ENCODE measurements around the gene TMEM223. TPM values are rescaled to one million over a fixed set of nuclear protein-coding genes. Genes with fewer than 3 reads are reported as not detected.
A peak's percentile ranks its signal among the peaks of the same experiment; 100 is the strongest.
"Not testable (repeated sequence)": the region's sequence is repeated elsewhere in the genome, so short reads cannot be mapped to it uniquely, and the experiment has no call there.

Gene TMEM223
- total and polyA plus RNA-seq, 2 donors = 16.7 to 21.3 TPM

DNA sequence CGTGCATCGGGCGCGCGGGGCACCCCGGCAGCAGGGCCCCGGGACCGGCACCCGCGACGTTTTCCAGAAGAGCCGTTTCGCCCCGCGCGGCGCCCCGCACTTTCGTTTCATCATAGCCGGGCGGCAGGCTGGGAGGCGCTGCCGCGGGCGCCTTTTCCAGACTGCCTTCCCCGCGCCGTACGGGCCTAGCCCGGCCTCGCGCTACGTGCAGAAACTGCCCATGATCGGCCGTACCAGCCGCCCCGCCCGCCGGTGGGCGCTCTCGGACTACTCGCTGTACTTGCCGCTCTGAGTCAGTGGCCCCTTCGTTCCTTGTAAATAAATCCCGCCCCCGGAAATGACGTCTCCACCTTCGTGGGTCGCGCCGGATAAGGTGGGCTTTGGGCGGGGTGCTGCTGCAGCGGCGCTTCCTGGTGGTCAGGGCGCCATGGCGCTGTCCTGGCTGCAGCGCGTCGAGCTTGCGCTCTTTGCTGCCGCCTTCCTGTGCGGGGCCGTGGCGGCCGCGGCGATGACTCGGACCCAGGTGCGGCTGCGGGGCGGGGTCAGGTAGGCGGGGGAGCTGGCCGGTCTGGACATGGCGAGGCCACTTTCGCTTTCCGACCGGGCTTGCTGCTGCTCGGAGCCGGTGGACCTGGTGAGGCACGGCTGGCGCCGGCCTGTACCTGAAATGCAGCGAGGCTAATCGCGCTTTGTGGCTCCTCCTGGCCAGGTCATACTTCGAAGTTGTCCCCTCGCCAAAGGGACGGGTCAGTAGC, 4.6 kb downstream of the TMEM223 start, which contains the start of gene TMEM179B:
Gene TMEM179B (plus strand): TSS at position 398 of the 755 bp plus-strand sequence. CDS start 30 bp downstream, at position 428.
- DNase-seq (ENCODE audit: extremely low spot score) = peak; percentile 98
- H3K4me3 ChIP-seq (ENCODE audit: low read depth, low read length) = peak within 1 kb of the TSS; percentile 93
- peak within 1 kb of the TSS; percentile 97 for H3K27ac ChIP-seq (ENCODE audit: low read depth)
- under 1% methylated on average over 88 of the region's 88 CpGs for WGBS
- no peaks in the 10 kb centered on the region for H3K4me1 ChIP-seq (ENCODE audit: insufficient read depth)
- peaks cover 4% of the 10 kb centered on the region for H3K36me3 ChIP-seq (ENCODE audit: insufficient read depth)

DNA sequence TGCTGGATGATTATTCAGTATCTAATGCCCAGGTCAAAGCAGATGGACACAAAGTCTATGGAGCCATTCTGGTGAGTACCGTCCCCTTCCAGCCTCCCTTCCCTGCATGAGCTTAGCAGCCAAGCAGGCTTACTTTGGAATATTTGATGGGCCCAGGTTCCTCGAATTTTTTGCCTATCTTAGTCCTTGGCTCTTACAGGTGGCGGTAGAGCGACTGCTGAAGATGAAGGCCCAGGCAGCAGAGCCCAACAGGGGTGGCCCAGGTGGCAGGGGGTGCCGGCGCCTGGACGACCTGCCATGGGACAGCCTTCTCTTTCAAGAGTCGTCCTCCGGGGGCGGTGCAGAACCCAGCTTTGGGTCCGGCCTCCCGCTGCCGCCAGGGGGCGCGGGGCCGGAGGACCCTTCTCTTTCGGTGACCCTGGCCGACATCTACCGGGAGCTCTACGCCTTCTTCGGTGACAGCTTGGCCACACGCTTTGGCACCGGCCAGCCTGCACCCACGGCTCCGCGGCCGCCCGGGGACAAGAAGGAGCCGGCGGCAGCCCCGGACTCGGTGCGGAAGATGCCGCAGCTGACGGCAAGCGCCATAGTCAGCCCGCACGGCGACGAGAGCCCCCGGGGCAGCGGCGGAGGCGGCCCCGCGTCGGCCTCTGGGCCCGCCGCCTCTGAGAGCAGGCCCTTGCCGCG, 5.3 kb downstream of the TMEM223 start:
- DNase-seq (ENCODE audit: extremely low spot score) = peak; percentile 40
- Histone ChIP-seq H3K4me3 (ENCODE audit: low read depth, low read length) (peak overlapping the region; percentile 93), H3K4me1 (ENCODE audit: insufficient read depth) (no peaks in the 10 kb centered on the region), H3K36me3 (ENCODE audit: insufficient read depth) (peaks cover 4% of the 10 kb centered on the region), H3K27ac (ENCODE audit: low read depth) (peak overlapping the region; percentile 97)
- WGBS = under 1% methylated on average over 51 of the region's 51 CpGs

DNA sequence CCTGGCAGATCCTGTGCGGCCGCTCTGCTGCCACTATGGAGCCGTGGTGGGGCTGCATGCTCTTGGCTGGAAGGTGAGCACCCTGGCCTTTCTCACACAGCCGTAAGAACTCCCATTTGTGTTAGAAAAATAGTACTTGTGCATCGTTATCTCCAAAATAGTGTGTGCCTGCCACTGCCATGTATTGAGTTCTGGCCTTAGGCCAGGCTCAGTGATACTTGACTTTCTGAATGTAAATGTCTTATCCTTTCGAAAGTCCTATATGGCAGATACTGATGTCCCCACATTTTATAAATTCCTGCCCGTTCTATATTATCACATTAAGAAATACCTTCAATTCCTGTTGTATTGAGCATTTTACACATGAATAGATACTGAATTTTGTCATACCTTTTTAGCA, 9.1 kb downstream of the TMEM223 start:
- no peak overlapping the region for H3K27ac ChIP-seq (ENCODE audit: low read depth)
- 92% methylated on average over 7 of the region's 7 CpGs for WGBS
- H3K4me3 ChIP-seq (ENCODE audit: low read depth, low read length) = no peak overlapping the region
- no peak for DNase-seq (ENCODE audit: extremely low spot score)
- no peaks in the 10 kb centered on the region for H3K4me1 ChIP-seq (ENCODE audit: insufficient read depth)
- H3K36me3 ChIP-seq (ENCODE audit: insufficient read depth) = no peaks in the 10 kb centered on the region

DNA sequence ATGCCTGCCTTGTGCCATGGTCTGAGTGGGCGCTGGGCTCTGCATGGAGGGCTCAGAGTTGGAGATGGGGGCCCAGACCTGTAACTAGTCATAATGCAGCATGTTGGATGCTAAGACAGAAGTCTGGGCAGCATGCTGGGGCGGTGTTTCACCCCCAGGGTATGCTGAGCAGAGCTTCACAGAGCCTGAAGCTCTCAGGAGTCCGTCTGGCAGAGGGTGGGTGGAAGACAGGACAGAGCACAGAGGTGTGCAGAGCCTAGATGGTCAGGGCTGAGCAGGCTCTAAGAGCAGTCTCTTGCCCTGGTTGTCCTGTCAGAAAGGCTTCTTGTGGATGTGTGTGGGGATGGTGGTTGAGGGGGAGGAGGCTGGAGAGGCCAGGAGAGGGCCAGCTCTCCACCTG, 13.4 kb downstream of the TMEM223 start:
- WGBS = 94% methylated on average over 3 of the region's 3 CpGs
- no peaks in the 10 kb centered on the region for H3K36me3 ChIP-seq (ENCODE audit: insufficient read depth)
- no peaks in the 10 kb centered on the region for H3K4me1 ChIP-seq (ENCODE audit: insufficient read depth)
- no peak for DNase-seq (ENCODE audit: extremely low spot score)
- no peak overlapping the region for H3K27ac ChIP-seq (ENCODE audit: low read depth)
- no peak overlapping the region for H3K4me3 ChIP-seq (ENCODE audit: low read depth, low read length)

DNA sequence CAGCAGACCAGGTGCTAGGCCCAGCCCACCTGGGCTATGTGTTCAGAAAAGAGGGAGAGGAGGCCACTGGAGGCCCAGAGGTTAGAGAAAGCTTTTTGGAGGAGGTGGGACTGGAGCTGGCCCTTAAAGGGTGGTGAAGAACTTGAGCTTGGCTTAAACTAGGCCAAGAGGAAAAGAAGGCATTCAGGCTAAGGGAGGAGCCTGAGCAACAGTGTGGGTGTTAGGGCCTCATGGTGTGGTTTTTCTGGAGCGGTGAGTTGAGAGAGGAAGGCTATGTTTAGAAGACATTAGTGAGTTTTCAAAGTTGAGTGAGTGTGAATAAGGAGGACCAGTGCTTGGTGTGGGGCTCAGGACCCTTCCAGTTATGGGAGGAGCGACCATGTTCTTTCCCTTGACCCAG, 14.4 kb downstream of the TMEM223 start:
- H3K4me1 ChIP-seq (ENCODE audit: insufficient read depth) = no peaks in the 10 kb centered on the region
- H3K4me3 ChIP-seq (ENCODE audit: low read depth, low read length) = no peak overlapping the region
- no peak overlapping the region for H3K27ac ChIP-seq (ENCODE audit: low read depth)
- no peaks in the 10 kb centered on the region for H3K36me3 ChIP-seq (ENCODE audit: insufficient read depth)
- DNase-seq (ENCODE audit: extremely low spot score) = no peak
- 81% methylated on average over 2 of the region's 2 CpGs for WGBS

DNA sequence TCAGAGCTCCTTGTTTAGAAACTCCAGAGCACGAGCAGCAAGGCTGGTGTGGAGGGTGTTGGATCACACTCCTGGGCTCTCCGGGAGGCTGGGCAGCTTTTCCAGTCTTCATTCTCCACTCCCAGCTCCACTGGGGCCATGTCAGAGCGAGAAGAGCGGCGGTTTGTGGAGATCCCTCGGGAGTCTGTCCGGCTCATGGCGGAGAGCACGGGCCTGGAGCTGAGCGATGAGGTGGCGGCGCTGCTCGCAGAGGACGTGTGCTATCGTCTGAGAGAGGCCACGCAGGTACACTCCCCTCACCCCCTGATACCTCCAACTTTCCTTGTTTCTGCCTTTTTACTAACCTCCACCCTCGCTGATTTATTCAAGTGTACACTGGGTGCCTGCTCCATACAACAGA, 16.2 kb downstream of the TMEM223 start:
- no peaks in the 10 kb centered on the region for H3K36me3 ChIP-seq (ENCODE audit: insufficient read depth)
- H3K4me3 ChIP-seq (ENCODE audit: low read depth, low read length) = no peak overlapping the region
- no peak for DNase-seq (ENCODE audit: extremely low spot score)
- H3K4me1 ChIP-seq (ENCODE audit: insufficient read depth) = no peaks in the 10 kb centered on the region
- H3K27ac ChIP-seq (ENCODE audit: low read depth) = no peak overlapping the region
- 91% methylated on average over 17 of the region's 17 CpGs for WGBS

DNA sequence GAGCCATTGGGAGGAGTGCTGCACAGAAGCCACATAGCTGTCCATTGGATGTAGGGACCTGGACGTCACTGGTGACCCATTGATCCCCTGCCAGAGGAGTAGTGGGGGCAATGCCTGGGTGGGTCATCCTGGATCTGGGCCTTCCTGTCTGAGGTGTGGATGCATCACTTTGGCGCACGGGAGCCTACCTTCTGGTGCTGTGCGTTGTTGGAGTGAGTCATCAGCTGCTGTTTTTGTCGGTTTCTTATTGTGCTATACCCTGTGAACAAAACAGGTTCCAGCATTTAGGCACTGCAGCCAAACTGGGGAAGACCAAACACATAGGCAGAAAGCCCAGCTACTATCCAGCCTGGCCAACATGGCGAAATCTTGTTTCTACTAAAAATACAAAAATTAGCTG, 17.4 kb downstream of the TMEM223 start:
- WGBS = 89% methylated on average over 6 of the region's 6 CpGs
- no peak overlapping the region for H3K4me3 ChIP-seq (ENCODE audit: low read depth, low read length)

DNA sequence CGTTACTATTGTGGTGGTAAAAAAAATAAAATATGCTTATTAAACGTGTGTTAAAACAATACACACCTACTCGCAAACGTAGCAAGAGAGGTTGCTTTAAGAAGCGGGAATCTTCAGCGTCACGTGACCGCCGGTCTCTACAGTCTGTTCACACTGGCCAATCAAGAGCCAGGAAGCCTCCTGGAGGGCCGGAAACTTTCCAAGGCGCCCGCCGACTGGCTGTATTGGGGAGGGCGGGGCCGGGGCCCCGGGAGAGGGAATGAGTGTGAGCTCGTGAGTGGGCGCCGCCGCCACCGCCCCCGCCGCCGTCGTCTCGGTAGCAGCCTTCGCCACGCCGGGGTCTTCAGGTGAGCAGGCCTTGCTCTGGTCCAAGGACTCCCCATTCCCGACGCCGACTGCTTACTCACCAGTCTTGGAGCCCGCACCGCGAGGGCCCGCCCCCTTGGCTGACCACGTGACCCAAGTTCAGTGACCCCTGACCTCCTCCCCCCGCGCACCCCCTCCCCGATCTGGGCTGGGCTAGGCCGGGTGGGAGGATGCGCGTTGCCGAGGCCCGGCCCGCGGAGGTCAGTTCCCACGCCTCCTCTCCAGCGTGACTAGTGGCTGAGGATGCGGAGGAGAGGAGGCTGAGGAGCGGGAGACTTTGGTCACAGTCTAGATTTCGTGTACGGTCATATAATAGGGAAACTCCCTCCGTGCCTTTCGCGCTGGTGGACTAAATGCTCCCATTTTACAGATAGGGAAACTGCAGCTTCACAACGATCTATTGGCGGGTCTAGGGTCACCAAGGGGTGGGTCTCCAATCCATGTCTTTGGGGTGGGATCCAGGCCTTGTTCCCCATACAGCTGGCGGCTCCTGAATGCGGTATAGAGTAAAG, 20.4 kb downstream of the TMEM223 start, which contains the start of gene TAF6L:
Gene TAF6L (plus strand): TSS at position 253 of the 878 bp plus-strand sequence. CDS start 4,388 bp downstream, outside the sequence.
- Histone ChIP-seq H3K36me3 (ENCODE audit: insufficient read depth) (peaks cover 1% of the 10 kb centered on the region), H3K4me3 (ENCODE audit: low read depth, low read length) (peak within 1 kb of the TSS; percentile 58), H3K4me1 (ENCODE audit: insufficient read depth) (no peaks in the 10 kb centered on the region), H3K27ac (ENCODE audit: low read depth) (peak within 1 kb of the TSS; percentile 96)
- 2% methylated on average over 60 of the region's 60 CpGs for WGBS
- peak; percentile 93 for DNase-seq (ENCODE audit: extremely low spot score)

More for the DNA sequence above, 17.4 kb downstream of the TMEM223 start:
- no peak for DNase-seq (ENCODE audit: extremely low spot score)
- no peak overlapping the region for H3K27ac ChIP-seq (ENCODE audit: low read depth)
- H3K4me1 ChIP-seq (ENCODE audit: insufficient read depth) = no peaks in the 10 kb centered on the region
- no peaks in the 10 kb centered on the region for H3K36me3 ChIP-seq (ENCODE audit: insufficient read depth)

DNA sequence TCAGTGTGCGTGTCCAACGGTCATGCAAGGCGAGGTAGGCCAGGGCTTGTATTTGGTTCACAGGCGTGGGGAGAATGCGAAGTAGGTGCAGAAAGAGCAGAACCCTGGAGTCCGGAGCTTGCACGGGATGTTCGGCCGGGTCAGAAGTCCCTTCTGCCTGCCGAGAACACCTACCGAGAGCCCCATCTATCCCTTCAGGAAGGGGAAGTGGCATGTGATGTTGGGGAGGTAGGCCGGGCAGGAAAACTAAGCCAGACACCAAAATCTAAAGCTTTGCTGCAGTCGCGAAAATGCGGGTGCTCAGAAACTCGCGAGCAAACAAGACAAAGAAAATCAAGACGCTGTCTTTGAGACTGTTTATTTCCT, 21.0 kb downstream of the TMEM223 start:
- H3K4me1 ChIP-seq (ENCODE audit: insufficient read depth) = no peaks in the 10 kb centered on the region
- peaks cover 4% of the 10 kb centered on the region for H3K36me3 ChIP-seq (ENCODE audit: insufficient read depth)
- peak overlapping the region; percentile 59 for H3K27ac ChIP-seq (ENCODE audit: low read depth)
- no peak for DNase-seq (ENCODE audit: extremely low spot score)
- H3K4me3 ChIP-seq (ENCODE audit: low read depth, low read length) = peak overlapping the region; percentile 58
- under 1% methylated on average over 18 of the region's 18 CpGs for WGBS

DNA sequence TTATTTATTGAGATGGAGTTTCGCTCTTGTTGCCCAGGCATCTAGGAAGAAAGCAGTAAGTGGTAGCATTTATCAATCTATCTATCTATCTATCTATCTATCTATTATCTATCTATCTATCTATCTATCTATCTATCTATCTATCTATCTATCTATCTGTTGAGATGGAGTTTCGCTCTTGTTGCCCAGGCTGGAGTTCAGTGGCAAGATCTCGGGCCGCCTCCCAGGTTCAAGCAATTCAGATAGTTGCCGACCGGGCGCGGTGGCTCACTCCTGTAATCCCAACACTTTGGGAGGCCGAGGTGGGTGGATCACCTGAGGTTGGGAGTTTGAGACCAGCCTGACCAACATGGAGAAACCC, 31.0 kb downstream of the TMEM223 start:
- H3K27ac ChIP-seq (ENCODE audit: low read depth); H3K4me1 ChIP-seq (ENCODE audit: insufficient read depth); H3K4me3 ChIP-seq (ENCODE audit: low read depth, low read length); DNase-seq (ENCODE audit: extremely low spot score); H3K36me3 ChIP-seq (ENCODE audit: insufficient read depth): not testable (repeated sequence)
- WGBS = 38% methylated on average over 9 of the region's 9 CpGs

DNA sequence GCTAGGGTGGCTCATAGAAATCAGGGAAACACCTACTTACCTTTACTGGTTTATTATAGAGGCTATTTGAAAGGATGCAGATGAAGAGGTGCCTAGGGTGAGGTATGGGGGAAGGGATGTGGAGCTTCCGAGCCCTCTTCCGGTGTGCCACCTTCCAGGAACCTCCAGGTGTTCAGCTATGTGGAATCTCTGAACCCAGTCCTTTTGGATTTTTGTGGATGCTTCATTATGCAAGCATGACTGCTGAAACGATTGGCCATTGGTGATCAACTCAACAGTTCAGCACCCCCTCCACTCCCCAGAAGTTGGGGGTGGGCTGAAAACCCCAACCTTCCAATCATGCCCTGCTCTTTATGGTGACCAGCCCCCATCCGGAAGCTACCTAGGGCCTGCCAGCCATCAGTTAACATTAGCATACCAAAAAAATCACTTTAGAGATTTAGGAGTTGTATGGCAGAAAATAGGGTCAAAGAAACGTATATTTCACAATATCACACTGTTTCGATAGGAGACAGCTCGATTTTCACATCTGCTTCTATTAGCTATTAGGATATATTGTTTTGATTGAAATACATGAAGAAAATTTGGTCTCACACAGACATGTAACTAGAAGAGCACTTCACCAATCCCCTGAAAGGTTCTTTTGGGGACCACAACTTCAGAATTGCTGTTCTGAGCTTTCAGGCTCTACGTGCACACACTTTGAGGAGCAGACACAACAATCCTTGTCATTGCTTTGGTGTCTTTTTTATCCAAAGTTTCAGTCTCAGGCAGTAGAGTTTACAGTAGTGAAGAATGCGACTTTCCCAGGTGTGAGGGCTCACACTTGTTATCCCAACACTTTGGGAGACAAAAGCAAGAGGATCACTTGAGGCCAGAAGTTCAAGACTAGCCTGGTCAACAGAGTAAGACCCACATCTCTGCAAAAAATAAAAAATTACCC, 33.7 kb downstream of the TMEM223 start:
- DNase-seq (ENCODE audit: extremely low spot score) = no peak
- H3K36me3 ChIP-seq (ENCODE audit: insufficient read depth) = no peaks in the 10 kb centered on the region
- H3K4me3 ChIP-seq (ENCODE audit: low read depth, low read length) = no peak overlapping the region
- H3K4me1 ChIP-seq (ENCODE audit: insufficient read depth) = no peaks in the 10 kb centered on the region
- no peak overlapping the region for H3K27ac ChIP-seq (ENCODE audit: low read depth)
- 41% methylated on average over 9 of the region's 9 CpGs for WGBS

DNA sequence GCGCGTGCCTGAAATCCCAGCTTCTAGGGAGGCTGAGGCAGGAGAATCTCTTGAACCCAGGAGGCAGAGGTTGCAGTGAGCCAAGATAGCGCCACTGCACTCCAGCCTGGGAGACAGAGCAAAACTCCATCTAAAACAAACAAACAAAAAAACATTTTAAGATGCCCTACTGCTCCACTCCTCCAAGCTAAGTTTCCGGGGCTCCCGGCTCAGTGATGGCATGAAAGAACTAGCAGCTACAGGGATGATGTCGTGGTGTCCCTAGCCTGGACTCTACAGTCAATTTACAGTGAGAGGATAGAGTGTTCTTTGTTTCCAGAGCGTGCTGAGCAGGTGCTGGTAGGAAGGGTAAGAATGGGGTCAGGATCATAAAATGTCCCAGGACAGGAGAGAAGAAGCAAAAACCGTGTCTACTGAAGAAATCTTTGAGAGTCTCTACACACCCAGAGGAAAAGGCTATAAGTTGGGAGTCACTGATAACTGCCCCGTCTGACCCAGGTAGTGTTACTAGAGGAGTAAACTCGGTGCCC, 36.7 kb downstream of the TMEM223 start:
- 79% methylated on average over 10 of the region's 10 CpGs for whole genome bisulfite sequencing
- no peaks in the 10 kb centered on the region for H3K4me1 ChIP-seq (ENCODE audit: insufficient read depth)
- no peak overlapping the region for H3K4me3 ChIP-seq (ENCODE audit: low read depth, low read length)
- no peak overlapping the region for H3K27ac ChIP-seq (ENCODE audit: low read depth)
- no peak for DNase-seq (ENCODE audit: extremely low spot score)
- no peaks in the 10 kb centered on the region for H3K36me3 ChIP-seq (ENCODE audit: insufficient read depth)
